Tibial artery (tissue), 4 donors: ENCODE results near the gene METTL17.
A peak's percentile ranks its signal among the peaks of the same experiment; 100 is the strongest.

Source experiments
- DNase-seq, 2 donors: peaks; one replicate each; pipeline ENCODE4 v3.0.0-alpha.2; 2019
- H3K27ac ChIP-seq, 2 donors: fragments of 200-600 bp; sonication (generic) in 1 of 2; 1 replicate in 1 of 2; 2 replicates in 1 of 2; pipeline ENCODE4 v1.5.1; 2018 to 2019; ENCODE audit warnings: mild to moderate bottlenecking in 1 of 2
- H3K27me3 ChIP-seq, 2 donors: fragments of 200-600 bp; sonication (generic) in 1 of 2; one replicate each; pipeline versions ENCODE4 v1.5.1 to v1.6.0; 2016 to 2019
- H3K36me3 ChIP-seq, 3 donors: fragments of 200-600 bp; sonication (generic) in 2 of 3; one replicate each; pipeline ENCODE4 v1.5.1; 2016 to 2019; ENCODE audit warnings: mild to moderate bottlenecking in 2 of 3
- H3K4me1 ChIP-seq, 4 donors: fragments of 200-600 bp; sonication (generic) in 2 of 4; 1 replicate in 3 of 4; 2 replicates in 1 of 4; pipeline ENCODE4 v1.5.1; 2016 to 2019
- H3K4me3 ChIP-seq, 2 donors: fragments of 200-600 bp; sonication (generic) in 1 of 2; 1 replicate in 1 of 2; 2 replicates in 1 of 2; pipeline ENCODE4 v1.5.1; 2018 to 2019; ENCODE audit warnings: mild to moderate bottlenecking in 2 of 2
- H3K9me3 ChIP-seq, 3 donors: fragments of 200-600 bp; sonication (generic) in 1 of 3; one replicate each; pipeline ENCODE4 v1.5.1; 2016 to 2019
- intact Hi-C: fragments of 100-400 bp; cut with DNase I; formaldehyde crosslinking; loops from one replicate; pipeline ENCODE4 v1.15.0; 2023; ENCODE audit warnings: low total_unique reads
- TF ChIP-seq, protein P1 (sequence below), 2 experiments: fragments of 200-600 bp in 1 of 2; fragments of 450-650 bp in 1 of 2; IDR thresholded peaks; one replicate each; pipeline ENCODE4 v1.5.1; 2017 to 2019; ENCODE audit warnings: antibody characterized with exemption in 2 of 2, mild to moderate bottlenecking in 1 of 2, moderate library complexity in 1 of 2

The METTL17 gene

GRCh38 chr14:20970647-20970982 is 19.2 kb upstream of the METTL17 start:
- TF ChIP-seq, protein P1, sequence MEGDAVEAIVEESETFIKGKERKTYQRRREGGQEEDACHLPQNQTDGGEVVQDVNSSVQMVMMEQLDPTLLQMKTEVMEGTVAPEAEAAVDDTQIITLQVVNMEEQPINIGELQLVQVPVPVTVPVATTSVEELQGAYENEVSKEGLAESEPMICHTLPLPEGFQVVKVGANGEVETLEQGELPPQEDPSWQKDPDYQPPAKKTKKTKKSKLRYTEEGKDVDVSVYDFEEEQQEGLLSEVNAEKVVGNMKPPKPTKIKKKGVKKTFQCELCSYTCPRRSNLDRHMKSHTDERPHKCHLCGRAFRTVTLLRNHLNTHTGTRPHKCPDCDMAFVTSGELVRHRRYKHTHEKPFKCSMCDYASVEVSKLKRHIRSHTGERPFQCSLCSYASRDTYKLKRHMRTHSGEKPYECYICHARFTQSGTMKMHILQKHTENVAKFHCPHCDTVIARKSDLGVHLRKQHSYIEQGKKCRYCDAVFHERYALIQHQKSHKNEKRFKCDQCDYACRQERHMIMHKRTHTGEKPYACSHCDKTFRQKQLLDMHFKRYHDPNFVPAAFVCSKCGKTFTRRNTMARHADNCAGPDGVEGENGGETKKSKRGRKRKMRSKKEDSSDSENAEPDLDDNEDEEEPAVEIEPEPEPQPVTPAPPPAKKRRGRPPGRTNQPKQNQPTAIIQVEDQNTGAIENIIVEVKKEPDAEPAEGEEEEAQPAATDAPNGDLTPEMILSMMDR (IDR thresholded peaks at IDR 0.05): no peak
- Histone ChIP-seq H3K27ac (peak overlapping the region; percentile 63 to 80), H3K27me3 (no peaks in the 10 kb centered on the region), H3K4me1 (peaks cover 0 to 27% (median 14%) of the 10 kb centered on the region in 4 donors), H3K4me3 (peak overlapping the region; percentile 60 to 63), H3K36me3 (no peaks in the 10 kb centered on the region), H3K9me3 (no peaks in the 10 kb centered on the region)
- intact Hi-C loops: loop anchor here (5.0 kb wide), 1 partner anchor 288 kb away; the partner anchor contains the start of gene RNASE4
- DNase-seq: no peak

DNA sequence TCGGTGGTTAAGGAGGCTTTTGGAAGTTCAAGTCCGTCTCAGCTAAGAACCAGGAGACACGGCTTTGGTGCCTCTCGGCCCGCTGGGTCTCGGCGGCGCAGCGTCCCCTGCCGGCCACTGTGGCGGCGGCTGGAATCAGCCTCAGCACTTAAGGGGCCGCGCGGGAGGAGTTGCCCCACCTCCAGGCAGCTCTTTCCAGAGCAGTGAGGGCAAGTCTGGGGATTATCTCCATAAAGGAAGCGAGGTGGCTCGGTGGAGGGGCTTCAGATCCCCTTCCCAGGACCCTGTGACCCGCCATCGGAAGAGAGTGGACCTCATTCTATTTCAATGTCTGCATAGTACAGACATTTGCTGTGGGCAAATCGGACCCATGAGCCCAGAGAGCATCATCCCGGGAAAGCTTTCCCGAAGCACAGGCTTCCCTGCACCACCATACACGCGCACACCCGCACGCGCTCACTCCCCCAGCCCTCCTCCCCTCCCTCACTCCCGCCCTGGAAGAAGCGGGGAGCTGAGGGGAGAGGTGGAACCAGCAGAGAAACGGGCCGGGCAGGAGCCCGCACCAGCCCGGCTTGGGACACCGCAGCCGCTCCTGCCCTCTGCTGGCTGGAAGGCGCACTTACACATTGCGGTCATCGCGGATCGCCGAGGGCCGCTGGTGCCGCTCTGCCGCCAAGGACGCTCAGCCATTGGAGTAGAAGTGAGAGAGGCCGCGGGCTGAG is 18.6 kb upstream of the METTL17 start:
- Histone ChIP-seq H3K4me1 (peaks cover 0 to 27% (median 14%) of the 10 kb centered on the region in 4 donors), H3K9me3 (no peaks in the 10 kb centered on the region), H3K4me3 (peak overlapping the region; percentile 60 to 63), H3K27me3 (no peaks in the 10 kb centered on the region), H3K27ac (peak overlapping the region; percentile 63 to 80), H3K36me3 (no peaks in the 10 kb centered on the region)
- peak; percentile 75 to 92 for DNase-seq
- TF ChIP-seq, protein P1 (IDR thresholded peaks at IDR 0.05): peak; percentile 87
- intact Hi-C loops: loop anchor here (5.0 kb wide), 1 partner anchor 289 kb away; the partner anchor contains the start of gene RNASE4

DNA sequence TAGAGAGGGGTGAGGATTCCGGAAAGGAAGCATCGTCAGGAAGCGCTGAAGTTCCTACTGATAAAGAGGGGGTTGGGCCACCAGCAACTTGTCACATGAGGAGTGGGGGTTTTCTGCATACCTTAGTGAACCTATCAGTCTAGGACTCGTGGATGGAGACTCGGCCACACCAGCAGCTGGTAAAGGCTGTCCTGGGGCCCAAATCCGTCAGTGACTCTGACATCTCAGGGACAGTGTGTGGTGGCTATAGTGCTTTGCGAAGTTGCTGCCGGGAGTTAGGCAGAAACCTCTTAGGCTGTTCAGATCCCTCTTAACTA is 18.1 kb upstream of the METTL17 start:
- Histone ChIP-seq H3K27ac (peak overlapping the region; percentile 63 to 80), H3K27me3 (no peaks in the 10 kb centered on the region), H3K36me3 (no peaks in the 10 kb centered on the region), H3K9me3 (no peaks in the 10 kb centered on the region), H3K4me1 (peaks cover 0 to 27% (median 14%) of the 10 kb centered on the region in 4 donors), H3K4me3 (peak overlapping the region; percentile 60 to 63)
- intact Hi-C loops: loop anchor here (5.0 kb wide), 1 partner anchor 289 kb away; the partner anchor contains the start of gene RNASE4
- TF ChIP-seq, protein P1 (IDR thresholded peaks at IDR 0.05): no peak
- no peak for DNase-seq

GRCh38 chr14:20973501-20973900 is 16.3 kb upstream of the METTL17 start:
- H3K4me1 ChIP-seq: peaks cover 0 to 27% (median 14%) of the 10 kb centered on the region in 4 donors
- no peak overlapping the region for H3K27ac ChIP-seq
- no peak overlapping the region for H3K4me3 ChIP-seq
- H3K9me3 ChIP-seq: no peaks in the 10 kb centered on the region
- H3K36me3 ChIP-seq: no peaks in the 10 kb centered on the region
- DNase-seq: no peak
- TF ChIP-seq, protein P1 (IDR thresholded peaks at IDR 0.05): no peak
- intact Hi-C loops: loop anchor here (5.0 kb wide), 1 partner anchor 291 kb away; the partner anchor contains the start of gene RNASE4
- no peaks in the 10 kb centered on the region for H3K27me3 ChIP-seq

- peaks cover 0 to 23% (median 10%) of the 10 kb centered on the region in 4 donors for H3K4me1 ChIP-seq
- intact Hi-C loops: no loop called here
- no peak overlapping the region for H3K27ac ChIP-seq
- H3K9me3 ChIP-seq: no peaks in the 10 kb centered on the region
- H3K36me3 ChIP-seq: no peaks in the 10 kb centered on the region
- no peaks in the 10 kb centered on the region for H3K27me3 ChIP-seq
- no peak overlapping the region for H3K4me3 ChIP-seq
- no peak for DNase-seq
- TF ChIP-seq, protein P1 (IDR thresholded peaks at IDR 0.05): no peak
Observed at GRCh38 chr14:20976291-20976690, 13.5 kb upstream of the METTL17 start.
